Measurements from ENCODE around the gene OR7G3. TPM values are rescaled to one million over a fixed set of nuclear protein-coding genes. Genes with fewer than 3 reads are reported as not detected.

OR7G3 gene
- total RNA-seq, 1 experiment from 2014 or later, result not detected

GRCh38 chr19:9155591-9155990, 28.8 kb upstream of the OR7G3 start:
- no peak overlapping the region for H3K4me3 Mint-ChIP-seq (ENCODE audit: low read depth, unreplicated experiment)
- no TSS peak for BruUV-seq (replicated peaks)
- H3K36me3 Mint-ChIP-seq (ENCODE audit: insufficient read depth, unreplicated experiment), result peaks cover 69% of the 10 kb centered on the region
- CTCF ChIA-PET, result no interaction called here
- intact Hi-C loops (cut with micrococcal nuclease; ENCODE audit: unreplicated experiment), result no loop called here
- H3K27ac Mint-ChIP-seq (ENCODE audit: unreplicated experiment), result no peak overlapping the region
- H3K27me3 Mint-ChIP-seq (ENCODE audit: unreplicated experiment), result no peaks in the 10 kb centered on the region
- H3K9me3 Mint-ChIP-seq (ENCODE audit: low read depth, unreplicated experiment), result peaks cover 21% of the 10 kb centered on the region
- TF ChIP-seq CTCF (IDR thresholded peaks at IDR 0.05; ENCODE audit: unreplicated experiment), result no peak
- DNase-seq, result no peak
- H3K4me1 Mint-ChIP-seq (ENCODE audit: low read depth, unreplicated experiment), result no peaks in the 10 kb centered on the region

GRCh38 chr19:9151367-9151766, 24.6 kb upstream of the OR7G3 start:
- Mint-ChIP-seq H3K27ac (ENCODE audit: unreplicated experiment) (no peak overlapping the region), H3K27me3 (ENCODE audit: unreplicated experiment) (no peaks in the 10 kb centered on the region), H3K4me1 (ENCODE audit: low read depth, unreplicated experiment) (peaks cover 16% of the 10 kb centered on the region), H3K9me3 (ENCODE audit: low read depth, unreplicated experiment) (peaks cover 39% of the 10 kb centered on the region), H3K36me3 (ENCODE audit: insufficient read depth, unreplicated experiment) (peaks cover 59% of the 10 kb centered on the region), H3K4me3 (ENCODE audit: low read depth, unreplicated experiment) (no peak overlapping the region)
- CTCF ChIA-PET, result no interaction called here
- no TSS peak for BruUV-seq (replicated peaks)
- TF ChIP-seq CTCF (IDR thresholded peaks at IDR 0.05; ENCODE audit: unreplicated experiment), result no peak
- intact Hi-C loops (cut with micrococcal nuclease; ENCODE audit: unreplicated experiment), result no loop called here
- DNase-seq, result no peak

- Mint-ChIP-seq H3K27ac (ENCODE audit: unreplicated experiment) (no peak overlapping the region), H3K9me3 (ENCODE audit: low read depth, unreplicated experiment) (peaks cover 39% of the 10 kb centered on the region), H3K4me1 (ENCODE audit: low read depth, unreplicated experiment) (peaks cover 16% of the 10 kb centered on the region), H3K36me3 (ENCODE audit: insufficient read depth, unreplicated experiment) (peaks cover 52% of the 10 kb centered on the region), H3K4me3 (ENCODE audit: low read depth, unreplicated experiment) (no peak overlapping the region), H3K27me3 (ENCODE audit: unreplicated experiment) (no peaks in the 10 kb centered on the region)
- CTCF ChIA-PET, result no interaction called here
- intact Hi-C loops (cut with micrococcal nuclease; ENCODE audit: unreplicated experiment), result no loop called here
- no peak for TF ChIP-seq CTCF (IDR thresholded peaks at IDR 0.05; ENCODE audit: unreplicated experiment)
- BruUV-seq (replicated peaks), result no TSS peak
- no peak for DNase-seq
These were observed 23.9 kb upstream of the OR7G3 start for GRCh38 chr19:9150650-9151049.

GRCh38 chr19:9149997-9150396, 23.2 kb upstream of the OR7G3 start:
- H3K27ac Mint-ChIP-seq (ENCODE audit: unreplicated experiment), result peak overlapping the region; percentile 10
- H3K4me1 Mint-ChIP-seq (ENCODE audit: low read depth, unreplicated experiment), result peaks cover 16% of the 10 kb centered on the region

More at GRCh38 chr19:9149997-9150396, 23.2 kb upstream of the OR7G3 start:
- H3K36me3 Mint-ChIP-seq (ENCODE audit: insufficient read depth, unreplicated experiment), result peaks cover 46% of the 10 kb centered on the region
- H3K9me3 Mint-ChIP-seq (ENCODE audit: low read depth, unreplicated experiment), result peaks cover 32% of the 10 kb centered on the region
- H3K4me3 Mint-ChIP-seq (ENCODE audit: low read depth, unreplicated experiment), result no peak overlapping the region
- no TSS peak for BruUV-seq (replicated peaks)
- CTCF ChIA-PET, result no interaction called here
- H3K27me3 Mint-ChIP-seq (ENCODE audit: unreplicated experiment), result no peaks in the 10 kb centered on the region
- TF ChIP-seq CTCF (IDR thresholded peaks at IDR 0.05; ENCODE audit: unreplicated experiment), result no peak
- intact Hi-C loops (cut with micrococcal nuclease; ENCODE audit: unreplicated experiment), result loop anchor here (10.0 kb wide), 1 partner anchor 435 kb away; the partner anchor contains the start of gene ZNF121
- DNase-seq, result no peak

Data from Calu3 (cell line).